H1 (cell line): ENCODE data around the gene MXRA7. TPM values are rescaled to one million over a fixed set of nuclear protein-coding genes. Genes with fewer than 3 reads are reported as not detected.
A peak's percentile ranks its signal among the peaks of the same experiment; 100 is the strongest.

Experiments used
- CTCF ChIA-PET: fragments of 300-600 bp; sonication (Branson Sonifier 250); formaldehyde crosslinking; loops from one replicate; lab custom pipeline; 2021; ENCODE audit not compliant: partially characterized antibody; lab: Charles Lee
- POLR2A ChIA-PET: fragments of 300-600 bp; sonication (Branson Sonifier 250); formaldehyde crosslinking; loops from one replicate; lab custom pipeline; 2021; ENCODE audit warnings: inconsistent platforms; ENCODE audit not compliant: partially characterized antibody; lab: Charles Lee
- DNase-seq, 2 experiments: peaks; one replicate each; pipeline versions ENCODE4 v3.0.0 to v3.0.0-alpha.2; 2010 to 2022; ENCODE audit warnings: low spot score in 2 of 2, low read depth in 1 of 2, mixed read lengths in 1 of 2
- FAIRE-seq: peaks from 2 replicates; lab custom pipeline; 2011; peaks lifted over from hg19 to GRCh38; lab: Jason Lieb, UNC
- H2AFZ ChIP-seq: 2 replicates; pipeline ENCODE4 v1.8.1; 2012; ENCODE audit warnings: low read length, inconsistent platforms
- H2AK5ac ChIP-seq: 2 replicates; pipeline ENCODE4 v1.6.1; 2013; ENCODE audit warnings: low read depth, low read length
- H2BK120ac ChIP-seq: replicated peaks from 2 replicates; pipeline ENCODE3; 2013; ENCODE audit warnings: low read depth, low read length, inconsistent platforms
- H2BK12ac ChIP-seq: 2 replicates; pipeline ENCODE4 v1.6.1; 2013; ENCODE audit warnings: low read depth, low read length
- H2BK15ac ChIP-seq: 2 replicates; pipeline ENCODE4 v1.6.1; 2013; ENCODE audit warnings: low read length
- H2BK20ac ChIP-seq: 2 replicates; pipeline ENCODE4 v1.6.1; 2013; ENCODE audit warnings: low read length
- H2BK5ac ChIP-seq: 2 replicates; pipeline ENCODE4 v1.6.1; 2013; ENCODE audit warnings: low read depth, low read length
- H3K14ac ChIP-seq: 2 replicates; pipeline ENCODE4 v1.6.1; 2013; ENCODE audit warnings: inconsistent platforms; ENCODE audit not compliant: insufficient read length
- H3K18ac ChIP-seq: 2 replicates; pipeline ENCODE4 v1.6.1; 2013; ENCODE audit warnings: low read length; ENCODE audit errors: extremely low read depth
- H3K23ac ChIP-seq: 2 replicates; pipeline ENCODE4 v1.6.1; 2013; ENCODE audit warnings: inconsistent platforms; ENCODE audit not compliant: insufficient read length
- H3K23me2 ChIP-seq: 2 replicates; pipeline ENCODE4 v1.6.1; 2013; ENCODE audit warnings: low read depth, low read length
- H3K27ac ChIP-seq: 2 replicates; pipeline ENCODE4 v1.6.1; 2011; ENCODE audit warnings: low read depth, low read length, inconsistent platforms
- H3K27me3 ChIP-seq, 4 experiments: replicated peaks in 1 of 4; 1 replicate in 1 of 4; 2 replicates in 3 of 4; pipeline versions ENCODE4 v1.6.1 to v1.8.1; 2011 to 2013; ENCODE audit warnings: low read length in 3 of 4, mild to moderate bottlenecking in 3 of 4, inconsistent platforms in 2 of 4, mixed read lengths in 2 of 4, moderate library complexity in 1 of 4; ENCODE audit not compliant: control insufficient read depth in 3 of 4, insufficient read depth in 3 of 4; ENCODE audit errors: extremely low read depth in 1 of 4
- H3K36me3 ChIP-seq, 4 experiments: 2 replicates each; pipeline versions ENCODE4 v1.6.1 to v1.8.1; 2011 to 2013; ENCODE audit warnings: mild to moderate bottlenecking in 4 of 4, low read length in 3 of 4, moderate library complexity in 2 of 4, control low read depth in 1 of 4, inconsistent platforms in 1 of 4; ENCODE audit not compliant: insufficient read depth in 4 of 4, control insufficient read depth in 2 of 4
- H3K4ac ChIP-seq: replicated peaks from 2 replicates; pipeline ENCODE3; 2013; ENCODE audit warnings: low read length, low read depth, mixed read lengths, inconsistent platforms; ENCODE audit not compliant: insufficient read length
- H3K4me1 ChIP-seq, 4 experiments: replicated peaks in 1 of 4; 1 replicate in 1 of 4; 2 replicates in 3 of 4; pipeline versions ENCODE4 v1.6.1 to v1.8.1; 2011 to 2013; ENCODE audit warnings: low read length in 3 of 4, inconsistent platforms in 2 of 4, mixed read lengths in 1 of 4; ENCODE audit not compliant: insufficient read depth in 4 of 4, control insufficient read depth in 3 of 4
- H3K4me2 ChIP-seq, 2 experiments: 2 replicates each; pipeline versions ENCODE4 v1.6.1 to v1.8.1; 2011 to 2013; ENCODE audit warnings: low read depth in 2 of 2, low read length in 2 of 2, control low read depth in 1 of 2, inconsistent platforms in 1 of 2, mild to moderate bottlenecking in 1 of 2; ENCODE audit not compliant: insufficient read depth in 1 of 2
- H3K4me3 ChIP-seq, 4 experiments: fragments of 200-600, 300-600 bp in 1 of 4; sonication (generic), shearing (Covaris generic), sonication (Bioruptor Twin) in 1 of 4; 2 replicates each; pipeline versions ENCODE4 v1.5.1 to v1.8.1; 2011 to 2016; ENCODE audit warnings: low read length in 4 of 4, low read depth in 3 of 4, control low read depth in 2 of 4, inconsistent platforms in 2 of 4, mild to moderate bottlenecking in 2 of 4, mixed read lengths in 1 of 4, moderate library complexity in 1 of 4; ENCODE audit not compliant: insufficient read depth in 2 of 4; ENCODE audit errors: extremely low read depth in 1 of 4
- H3K56ac ChIP-seq: replicated peaks from 2 replicates; pipeline ENCODE3; 2013; ENCODE audit warnings: low read depth, mild to moderate bottlenecking, mixed read lengths, low read length, inconsistent platforms; ENCODE audit not compliant: insufficient read length
- H3K79me1 ChIP-seq: 2 replicates; pipeline ENCODE4 v1.6.1; 2013; ENCODE audit warnings: low read depth, low read length, control low read depth
- H3K79me2 ChIP-seq, 2 experiments: 2 replicates each; pipeline versions ENCODE4 v1.6.1 to v1.8.1; 2012 to 2013; ENCODE audit warnings: low read length in 2 of 2, mild to moderate bottlenecking in 2 of 2, inconsistent platforms in 1 of 2; ENCODE audit not compliant: insufficient read depth in 2 of 2, control insufficient read depth in 1 of 2
- H3K9ac ChIP-seq, 4 experiments: replicated peaks in 1 of 4; 1 replicate in 1 of 4; 2 replicates in 3 of 4; pipeline versions ENCODE4 v1.6.1 to v1.8.1; 2011 to 2013; ENCODE audit warnings: low read depth in 3 of 4, low read length in 3 of 4, control low read depth in 2 of 4, mild to moderate bottlenecking in 2 of 4, moderate library complexity in 2 of 4, inconsistent platforms in 1 of 4; ENCODE audit errors: extremely low read depth in 1 of 4
- H3K9me3 ChIP-seq, 2 experiments: 2 replicates each; pipeline versions ENCODE4 v1.6.1 to v1.8.1; 2012 to 2013; ENCODE audit warnings: mild to moderate bottlenecking in 2 of 2, moderate library complexity in 2 of 2, control low read depth in 1 of 2, inconsistent platforms in 1 of 2, low read depth in 1 of 2, low read length in 1 of 2, mixed read lengths in 1 of 2; ENCODE audit not compliant: insufficient read depth in 2 of 2
- H4K20me1 ChIP-seq, 2 experiments: replicated peaks in 1 of 2; 2 replicates each; pipeline versions ENCODE3 to v1.8.1; 2011 to 2013; ENCODE audit warnings: inconsistent platforms in 2 of 2, low read length in 2 of 2, mild to moderate bottlenecking in 1 of 2; ENCODE audit not compliant: insufficient read depth in 2 of 2, control insufficient read depth in 1 of 2
- H4K5ac ChIP-seq: 2 replicates; pipeline ENCODE4 v1.6.1; 2013; ENCODE audit warnings: low read length, low read depth, mixed read lengths, inconsistent platforms; ENCODE audit not compliant: insufficient read length
- H4K8ac ChIP-seq: 2 replicates; pipeline ENCODE4 v1.8.0; 2013; ENCODE audit warnings: mild to moderate bottlenecking, moderate library complexity, low read length, inconsistent platforms; ENCODE audit not compliant: insufficient read depth; ENCODE audit errors: extremely low read depth
- H4K91ac ChIP-seq: replicated peaks from 2 replicates; pipeline ENCODE3; 2013; ENCODE audit warnings: low read length, mixed read lengths, inconsistent platforms; ENCODE audit not compliant: insufficient read length
- BACH1 ChIP-seq: IDR thresholded peaks from 2 replicates; pipeline ENCODE4 v1.6.1; 2012; ENCODE audit warnings: low read length, improper control_type of control experiment
- CEBPB ChIP-seq: IDR thresholded peaks from 2 replicates; pipeline ENCODE4 v1.6.1; 2012; ENCODE audit warnings: low read depth, low read length
- EGR1 ChIP-seq: IDR thresholded peaks from 2 replicates; pipeline ENCODE4 v1.6.1; 2011; ENCODE audit warnings: low read depth, low read length, borderline replicate concordance
- EP300 ChIP-seq, 2 experiments: IDR thresholded peaks; 1 replicate in 1 of 2; 2 replicates in 1 of 2; pipeline ENCODE4 v1.6.1; 2011 to 2012; ENCODE audit warnings: low read depth in 2 of 2, low read length in 2 of 2, mild to moderate bottlenecking in 2 of 2, borderline replicate concordance in 1 of 2, inconsistent platforms in 1 of 2, moderate library complexity in 1 of 2
- FOSL1 ChIP-seq: IDR thresholded peaks from 2 replicates; pipeline ENCODE4 v1.6.1; 2011; ENCODE audit warnings: mild to moderate bottlenecking, low read depth, low read length, moderate library complexity; ENCODE audit not compliant: insufficient read depth
- GABPA ChIP-seq: IDR thresholded peaks from 2 replicates; pipeline ENCODE4 v1.6.1; 2011; ENCODE audit warnings: mild to moderate bottlenecking, low read length, moderate library complexity, borderline replicate concordance; ENCODE audit not compliant: insufficient read depth
- GTF2F1 ChIP-seq: IDR thresholded peaks from 2 replicates; pipeline ENCODE4 v1.6.1; 2012; ENCODE audit warnings: low read depth, low read length, improper control_type of control experiment, borderline replicate concordance
- JUND ChIP-seq: IDR thresholded peaks from 2 replicates; pipeline ENCODE4 v1.6.1; 2011; ENCODE audit warnings: mild to moderate bottlenecking, improper control_type of control experiment, low read length
- PHF8 ChIP-seq: fragments of 200-600 bp; sonication (generic); conservative IDR thresholded peaks from 2 replicates; pipeline ENCODE4 v1.7.1; 2012; ENCODE audit warnings: low read depth, mild to moderate bottlenecking, inconsistent platforms, low read length, moderate library complexity
- POLR2A ChIP-seq, 2 experiments: IDR thresholded peaks; 1 replicate in 1 of 2; 2 replicates in 1 of 2; pipeline ENCODE4 v1.6.1; 2011; ENCODE audit warnings: low read depth in 2 of 2, low read length in 2 of 2, mild to moderate bottlenecking in 2 of 2; ENCODE audit errors: control extremely low read depth in 1 of 2
- SP4 ChIP-seq: IDR thresholded peaks from 2 replicates; pipeline ENCODE4 v1.6.1; 2012; ENCODE audit warnings: low read length, inconsistent platforms
- TBP ChIP-seq: IDR thresholded peaks from 2 replicates; pipeline ENCODE4 v1.6.1; 2011; ENCODE audit warnings: low read depth, low read length, improper control_type of control experiment
- TCF12 ChIP-seq: IDR thresholded peaks from 2 replicates; pipeline ENCODE4 v1.6.1; 2011; ENCODE audit warnings: low read depth, mild to moderate bottlenecking, low read length
- whole genome bisulfite sequencing, 2 experiments: shearing (Covaris generic) in 1 of 2; methylation state at CpG; one replicate each; pipeline versions ENCODE4 v1.1.6 to v1.1.7; 2013 to 2015; ENCODE audit warnings: low lambda C conversion rate in 2 of 2, mixed read lengths in 2 of 2, inconsistent platforms in 1 of 2, low coverage in 1 of 2, missing lambda C conversion rate in 1 of 2; ENCODE audit not compliant: insufficient replicate concordance in 2 of 2, insufficient coverage in 1 of 2, insufficient read length in 1 of 2; ENCODE audit errors: extremely low coverage in 1 of 2, missing lambda C conversion rate in 1 of 2; 5-methylcytosine and 5-hydroxymethylcytosine counted together
- polyA plus RNA-seq, 7 experiments: library from polyadenylated mRNA; depleted of rRNA in 3 of 7; stranded (reverse) in 5 of 7; unstranded in 2 of 7; fragments of >200 nt in 5 of 7; fragments of 200-250 nt in 2 of 7; gene quantifications; 1 replicate in 5 of 7; 2 replicates in 1 of 7; 4 replicates in 1 of 7; pipeline versions ENCODE4 v1.2.1 to v1.2.3, GENCODE V29; 2011 to 2013; ENCODE audit warnings: missing spikeins in 2 of 7, mixed read lengths in 2 of 7
- total RNA-seq: library from RNA; stranded (reverse); fragmentation: NEBNext Ultra II Directional; extraction: Animal tissue kit (Norgen Biotek cat#: 25700); gene quantifications from 2 replicates; pipeline ENCODE4 v1.2.1, GENCODE V29; 2021

The MXRA7 gene
- total and polyA plus RNA-seq, 2 of the 8 experiments (the other 6 are each of a cell fraction or from before 2014, with no cell fraction given), result 17.8 to 26.6 TPM

- H3K79me2 ChIP-seq, result peaks cover 16 to 62% of the 10 kb centered on the region in 2 experiments
- peak within 1 kb of the TSS; percentile 99 to 100 (median 100) for H3K9ac ChIP-seq
- peak within 1 kb of the TSS; percentile 84; the same call in 1 of the 2 replicates for H2AFZ ChIP-seq
- H3K23me2 ChIP-seq, result peaks cover 9% of the 10 kb centered on the region; the same call in 1 of the 2 replicates
- peak within 1 kb of the TSS; percentile 99 for H4K8ac ChIP-seq
- peak within 1 kb of the TSS; percentile 85 for H2BK12ac ChIP-seq
- POLR2A ChIA-PET, result interaction anchor here (0.6 to 9.2 kb wide), 30 partner anchors 9 to 577 kb away, joined by 3 to 181 read pairs (median 4); partner anchors contain the start of genes JMJD6, METTL23, MXRA7 and ST6GALNAC2
- peak within 1 kb of the TSS; percentile 5; the same call in 1 of the 2 replicates for H2BK15ac ChIP-seq
- peak within 1 kb of the TSS; percentile 99 for H3K18ac ChIP-seq
- H3K56ac ChIP-seq, result peak within 1 kb of the TSS; percentile 99
- DNase-seq (peak; percentile 95 to 98), FAIRE-seq (no peak)
- H3K79me1 ChIP-seq, result no peaks in the 10 kb centered on the region
- peak within 1 kb of the TSS; percentile 99 for H4K91ac ChIP-seq
- CTCF ChIA-PET, result interaction anchor here (1.6 kb wide), 1 partner anchor 203 kb away, joined by 3 read pairs; no protein-coding TSS in a partner anchor
- H3K14ac ChIP-seq, result peak within 1 kb of the TSS; percentile 90
- peak within 1 kb of the TSS; percentile 21 for H2BK120ac ChIP-seq
- peak within 1 kb of the TSS; percentile 100 for H3K27ac ChIP-seq
- peaks cover 3 to 12% (median 7%) of the 10 kb centered on the region in 4 experiments; a peak in 6 of 7 replicates for H3K4me1 ChIP-seq
- peak within 1 kb of the TSS; percentile 100 for H2AK5ac ChIP-seq
- peak within 1 kb of the TSS; percentile 88 to 100 (median 98) for H3K4me3 ChIP-seq
- no peak within 1 kb of the TSS for H2BK20ac ChIP-seq
- no peaks in the 10 kb centered on the region for H3K27me3 ChIP-seq
- H2BK5ac ChIP-seq, result peak within 1 kb of the TSS; percentile 100
- WGBS, 2 experiments, result 1% methylated on average over 48 of the region's 60 CpGs; no CpG with 5 or more reads in 1 of the 2 experiments
- peak within 1 kb of the TSS; percentile 88 to 95 for H3K4me2 ChIP-seq
- no peak within 1 kb of the TSS for H3K23ac ChIP-seq
- peak within 1 kb of the TSS; percentile 100 for H3K4ac ChIP-seq
- peaks cover 14 to 17% of the 10 kb centered on the region in 2 experiments for H4K20me1 ChIP-seq
- H4K5ac ChIP-seq, result peak within 1 kb of the TSS; percentile 98
- no peaks in the 10 kb centered on the region for H3K9me3 ChIP-seq
- H3K36me3 ChIP-seq, result peaks cover 15 to 41% (median 34%) of the 10 kb centered on the region in 4 experiments
- peak; percentile 1; the same call in 1 of the 2 replicates for TF ChIP-seq EGR1
- no peak for TF ChIP-seq FOSL1
- TF ChIP-seq CEBPB, result 0 out of 2 replicates have a peak, but pooled peaks have one; percentile 11
- TF ChIP-seq SP4, result no peak
- TF ChIP-seq JUND, result no peak
- TF ChIP-seq PHF8, result peak; percentile 94
- peak; percentile 98 for TF ChIP-seq GTF2F1
- TF ChIP-seq TBP, result peak; percentile 98
- no peak for TF ChIP-seq TCF12
- peak; percentile 97 for TF ChIP-seq BACH1
- peak in 1 of 2 experiments; percentile 85; a peak in 2 of 3 replicates for TF ChIP-seq EP300 (IDR thresholded peaks at IDR 0.05; ENCODE audit: borderline replicate concordance in 1 of 2, low read depth in 2 of 2, low read length in 2 of 2)
- TF ChIP-seq GABPA, result no peak
- TF ChIP-seq POLR2A (IDR thresholded peaks at IDR 0.05; ENCODE audit: control extremely low read depth in 1 of 2, low read depth in 2 of 2, low read length in 2 of 2), result peak; percentile 100
These were observed 26.4 kb upstream of the MXRA7 start, which contains the start of gene SRSF2 for GRCh38 chr17:76737082-76737675. Gene SRSF2, minus strand, starts transcription at chr17:76737331. Its CDS starts 171 bp downstream, at chr17:76737160.
